Osteoblast (primary cell): Measurements from ENCODE around the gene SPTAN1. TPM values are rescaled to one million over a fixed set of nuclear protein-coding genes. Genes with fewer than 3 reads are reported as not detected.
"Not testable (repeated sequence)": the region's sequence is repeated elsewhere in the genome, so short reads cannot be mapped to it uniquely, and the experiment has no call there.

Experiments used
- DNase-seq: peaks from one replicate; pipeline ENCODE4 v3.0.0; 2011; ENCODE audit warnings: low spot score, mixed read lengths; ENCODE audit not compliant: insufficient read length; ENCODE audit errors: missing footprints
- H2AFZ ChIP-seq: 2 replicates; pipeline ENCODE4 v1.6.0; 2011; ENCODE audit warnings: mild to moderate bottlenecking, low read length
- H3K27ac ChIP-seq: 2 replicates; pipeline ENCODE4 v1.5.1; 2011; ENCODE audit warnings: mild to moderate bottlenecking, low read depth, low read length, moderate library complexity
- H3K27me3 ChIP-seq: 2 replicates; pipeline ENCODE4 v1.6.0; 2012; ENCODE audit warnings: mild to moderate bottlenecking, control low read depth, inconsistent platforms, low read length, moderate library complexity; ENCODE audit not compliant: insufficient read depth
- H3K36me3 ChIP-seq: 2 replicates; pipeline ENCODE4 v1.5.1; 2011; ENCODE audit warnings: mild to moderate bottlenecking, low read length, control low read depth, moderate library complexity; ENCODE audit not compliant: insufficient read depth
- H3K4me1 ChIP-seq: 2 replicates; pipeline ENCODE4 v1.5.1; 2011; ENCODE audit warnings: mild to moderate bottlenecking, low read length, control low read depth, moderate library complexity; ENCODE audit not compliant: insufficient read depth
- H3K4me2 ChIP-seq: 2 replicates; pipeline ENCODE4 v1.6.0; 2011; ENCODE audit warnings: mild to moderate bottlenecking, low read length; ENCODE audit not compliant: insufficient read depth
- H3K4me3 ChIP-seq: fragments of 200-600 bp; sonication (generic); 3 replicates; pipeline ENCODE4 v1.5.1; 2012; ENCODE audit warnings: mild to moderate bottlenecking, low read length, inconsistent platforms; ENCODE audit not compliant: insufficient read depth
- H3K79me2 ChIP-seq: 2 replicates; pipeline ENCODE4 v1.6.0; 2012; ENCODE audit warnings: mild to moderate bottlenecking, low read length, control low read depth, inconsistent platforms; ENCODE audit not compliant: insufficient read depth
- H3K9me3 ChIP-seq: 2 replicates; pipeline ENCODE4 v1.5.1; 2011; ENCODE audit warnings: low read depth, low read length, control low read depth
- H4K20me1 ChIP-seq: 2 replicates; pipeline ENCODE4 v1.6.0; 2012; ENCODE audit warnings: mild to moderate bottlenecking, low read length, control low read depth; ENCODE audit not compliant: insufficient read depth
- CTCF ChIP-seq: IDR thresholded peaks from 2 replicates; pipeline ENCODE4 v1.5.1; 2011; ENCODE audit warnings: mild to moderate bottlenecking, low read depth, low read length, moderate library complexity; ENCODE audit errors: extremely low read depth
- total RNA-seq: library from RNA; depleted of rRNA; stranded (reverse); fragments of >200 nt; gene quantifications from 2 replicates; pipeline ENCODE4 v1.2.3, GENCODE V29; 2012

SPTAN1 gene
- total RNA-seq, result 324 and 354 TPM in 2 replicates

DNA sequence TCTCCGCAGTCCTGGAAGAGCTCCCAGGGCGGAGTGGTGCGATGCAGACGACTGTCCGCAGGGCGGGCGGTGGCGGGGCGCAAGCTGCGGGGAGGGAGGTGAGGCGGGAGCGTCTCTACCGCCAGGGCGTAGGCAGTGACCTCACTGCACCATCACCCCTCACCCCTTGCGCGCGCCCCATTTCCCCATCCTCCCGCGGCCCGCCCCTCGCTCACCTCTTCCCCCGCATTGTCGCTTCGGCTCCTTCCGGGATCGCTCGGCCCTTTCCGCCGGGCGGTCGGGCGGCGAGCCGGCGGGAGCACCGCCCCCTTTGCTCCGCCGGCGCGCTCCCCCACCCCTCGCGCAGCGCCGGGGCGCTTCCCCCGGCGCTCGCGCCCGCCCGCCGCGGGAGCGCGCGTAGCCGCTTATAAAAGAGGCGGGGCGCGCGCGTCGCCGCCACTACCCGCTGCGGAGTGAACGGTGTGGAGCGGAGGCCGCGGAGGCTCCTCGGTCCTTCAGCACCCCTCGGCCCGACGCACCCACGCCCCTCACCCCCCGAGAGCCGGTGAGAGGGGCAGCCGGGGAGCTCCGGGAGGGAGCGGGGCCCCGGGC lies at the start of gene SPTAN1:
SPTAN1 (plus strand) TSS at position 435 of the 591 bp plus-strand sequence. CDS start 14,154 bp downstream, outside the sequence.
- Histone ChIP-seq H4K20me1 (peaks cover 44% of the 10 kb centered on the region), H3K4me2 (peak within 1 kb of the TSS; percentile 90), H3K4me3 (peak within 1 kb of the TSS; percentile 93), H3K36me3 (peaks cover 5% of the 10 kb centered on the region), H3K27me3 (no peaks in the 10 kb centered on the region), H2AFZ (peak within 1 kb of the TSS; percentile 62), H3K79me2 (peaks cover 47% of the 10 kb centered on the region), H3K9me3 (no peaks in the 10 kb centered on the region), H3K27ac (peak within 1 kb of the TSS; percentile 96), H3K4me1 (peaks cover 61% of the 10 kb centered on the region)
- peak; percentile 98 for DNase-seq
- no peak for TF ChIP-seq CTCF

DNA sequence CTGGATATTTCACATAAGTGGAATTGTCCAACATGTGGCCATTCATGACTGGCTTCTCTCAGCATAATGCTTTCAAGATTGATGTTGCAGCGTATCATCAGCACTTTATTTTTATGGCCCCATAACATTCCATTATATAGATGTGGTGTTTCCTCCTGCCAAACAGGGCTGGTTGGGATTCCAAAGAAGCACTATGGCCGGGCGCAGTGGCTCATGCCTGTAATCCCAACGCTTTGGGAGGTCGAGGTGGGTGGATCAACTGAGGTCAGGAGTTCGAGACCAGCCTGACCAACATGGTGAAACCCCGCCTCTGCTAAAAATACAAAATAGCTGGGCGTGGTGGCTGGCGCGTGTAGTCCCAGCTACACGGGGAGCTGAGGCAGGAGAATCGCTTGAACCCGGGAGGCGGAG lies 49.0 kb upstream of the SPTAN1 start:
- Histone ChIP-seq H3K4me1 (peaks cover 12% of the 10 kb centered on the region), H2AFZ (peak overlapping the region; percentile 91), H3K4me3 (peak overlapping the region; percentile 89), H3K79me2 (peaks cover 27% of the 10 kb centered on the region), H3K4me2 (peak overlapping the region; percentile 82), H3K36me3 (peaks cover 29% of the 10 kb centered on the region)
- not testable (repeated sequence) for H3K27ac ChIP-seq, H4K20me1 ChIP-seq, H3K9me3 ChIP-seq, H3K27me3 ChIP-seq
- peak; percentile 79 for DNase-seq

GRCh38 chr9:128503870-128504269 lies 48.5 kb upstream of the SPTAN1 start:
- Histone ChIP-seq H4K20me1 (no peaks in the 10 kb centered on the region), H3K27ac (no peak overlapping the region), H2AFZ (peak overlapping the region; percentile 91), H3K4me1 (peaks cover 12% of the 10 kb centered on the region), H3K4me2 (peak overlapping the region; percentile 82), H3K27me3 (no peaks in the 10 kb centered on the region), H3K36me3 (peaks cover 27% of the 10 kb centered on the region), H3K79me2 (peaks cover 31% of the 10 kb centered on the region), H3K9me3 (no peaks in the 10 kb centered on the region), H3K4me3 (peak overlapping the region; percentile 89)
- no peak for TF ChIP-seq CTCF
- DNase-seq, result no peak

DNA sequence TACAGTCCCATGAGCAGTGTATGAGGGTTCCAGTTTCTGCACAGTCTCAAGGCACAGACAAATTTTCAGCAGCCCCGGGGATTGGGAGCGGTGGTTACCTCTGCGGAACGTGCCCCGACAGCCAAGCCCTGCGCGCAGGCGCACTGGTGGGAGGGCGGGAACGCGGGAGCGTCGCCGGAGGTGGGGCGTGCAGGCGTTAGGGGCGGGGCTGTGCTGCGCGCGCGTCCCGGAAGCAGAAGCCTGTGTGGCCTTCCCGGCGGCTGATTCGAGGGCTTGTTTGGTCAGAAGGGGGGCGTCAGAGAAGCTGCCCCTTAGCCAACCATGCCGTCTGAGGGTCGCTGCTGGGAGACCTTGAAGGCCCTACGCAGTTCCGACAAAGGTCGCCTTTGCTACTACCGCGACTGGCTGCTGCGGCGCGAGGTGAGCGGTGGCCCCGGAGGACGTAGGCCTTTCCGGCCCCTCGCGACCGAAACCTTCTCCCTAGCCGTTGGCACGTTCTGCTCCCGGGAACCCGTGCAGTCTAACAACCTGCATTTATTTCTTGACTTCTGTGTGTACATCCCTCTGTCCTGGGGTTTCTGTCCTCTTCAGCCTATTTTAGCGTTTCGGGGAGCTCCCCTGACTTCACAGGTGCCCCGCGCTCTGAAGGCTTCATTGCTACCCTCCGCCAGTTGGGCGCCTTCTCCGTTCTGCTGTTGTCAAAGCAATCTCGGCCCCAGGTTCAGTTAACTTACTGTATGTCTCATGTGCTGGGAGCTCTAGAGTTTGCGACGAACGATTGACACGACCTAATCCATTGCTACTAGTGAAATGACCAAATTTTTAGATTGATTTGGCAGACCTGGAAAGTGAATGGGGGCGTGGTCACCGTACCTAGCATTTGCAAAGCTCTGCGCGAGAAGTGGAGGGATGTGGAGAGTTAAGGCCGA lies 47.6 kb upstream of the SPTAN1 start, which contains the start of gene GLE1:
GLE1 (plus strand) TSS at position 235 of the 929 bp plus-strand sequence; CDS start at position 322, 87 bp downstream.
- Histone ChIP-seq H3K4me3 (peak within 1 kb of the TSS; percentile 89), H4K20me1 (no peaks in the 10 kb centered on the region), H3K27me3 (no peaks in the 10 kb centered on the region), H2AFZ (peak within 1 kb of the TSS; percentile 91), H3K79me2 (peaks cover 34% of the 10 kb centered on the region), H3K4me2 (peak within 1 kb of the TSS; percentile 82), H3K9me3 (no peaks in the 10 kb centered on the region), H3K27ac (peak within 1 kb of the TSS; percentile 70), H3K36me3 (peaks cover 31% of the 10 kb centered on the region), H3K4me1 (peaks cover 12% of the 10 kb centered on the region)
- no peak for TF ChIP-seq CTCF
- DNase-seq, result peak; percentile 98
